Measurements from ENCODE around the gene ELMO2. TPM values are rescaled to one million over a fixed set of nuclear protein-coding genes. Genes with fewer than 3 reads are reported as not detected.

Gene ELMO2
- total RNA-seq, 2 experiments from 2014 or later = 85.6 to 97.6 TPM

DNA sequence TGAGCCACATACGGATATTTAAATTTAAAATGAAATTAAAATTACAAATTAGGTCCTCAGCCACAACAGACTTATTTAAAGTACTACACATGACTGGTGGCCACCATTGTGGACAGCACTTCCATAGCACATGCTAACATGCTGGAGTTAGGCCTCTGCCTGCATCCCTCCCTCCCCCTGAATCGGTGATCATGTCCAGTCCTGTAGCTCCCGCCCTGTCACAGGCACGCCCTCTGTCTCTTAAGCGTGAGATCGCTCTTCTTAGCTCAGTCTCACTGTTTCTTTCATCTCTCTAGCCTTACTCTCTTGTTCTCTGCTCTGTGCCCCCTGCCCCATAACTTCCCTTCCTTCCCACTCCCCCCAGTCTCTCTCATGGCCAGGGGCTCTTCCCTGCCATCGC is 28.9 kb downstream of the ELMO2 start:
- Mint-ChIP-seq H3K4me1 (no peaks in the 10 kb centered on the region), H3K36me3 (ENCODE audit: low read depth) (peaks cover 82% of the 10 kb centered on the region), H3K9me3 (no peaks in the 10 kb centered on the region), H3K27ac (no peak overlapping the region), H3K4me3 (no peak overlapping the region), H3K27me3 (no peaks in the 10 kb centered on the region)
- POLR2A ChIA-PET = interaction anchor here (1.5 kb wide), 1 partner anchor 23 kb away, joined by 6 read pairs; no protein-coding TSS in a partner anchor
- DNase-seq = no peak
- CTCF ChIA-PET = no interaction called here

DNA sequence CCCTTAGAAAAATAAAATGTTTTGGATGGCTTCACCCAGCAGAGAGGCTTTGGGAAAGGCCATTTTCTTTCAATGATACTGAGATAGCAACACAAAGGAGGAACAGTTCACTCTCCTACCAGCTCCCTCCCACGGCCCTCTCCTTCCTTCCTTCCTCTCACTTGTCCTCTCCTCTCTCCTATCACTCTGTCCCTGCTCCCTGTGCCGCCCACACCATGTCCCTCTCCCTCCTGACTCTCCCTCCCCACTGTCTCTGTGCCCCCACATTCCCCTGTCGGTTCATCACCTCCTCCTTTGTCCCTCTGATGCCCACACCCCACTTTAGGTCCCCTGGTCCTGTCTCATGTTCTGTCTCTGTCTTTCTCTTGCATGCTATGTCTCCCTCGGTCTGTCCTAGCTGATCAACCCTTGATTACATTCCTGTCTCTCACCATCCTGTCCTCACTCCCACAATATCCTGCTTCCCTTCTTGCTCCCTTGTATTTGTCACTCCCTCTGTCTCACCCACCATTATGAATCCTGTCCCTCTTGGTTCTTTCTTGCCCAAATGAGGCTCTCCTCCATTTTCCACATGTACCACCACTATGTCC is 30.1 kb downstream of the ELMO2 start:
- Mint-ChIP-seq H3K4me1 (no peaks in the 10 kb centered on the region), H3K27ac (peak overlapping the region; percentile 7), H3K9me3 (no peaks in the 10 kb centered on the region), H3K27me3 (no peaks in the 10 kb centered on the region), H3K36me3 (ENCODE audit: low read depth) (peaks cover 82% of the 10 kb centered on the region), H3K4me3 (no peak overlapping the region)
- POLR2A ChIA-PET = interaction anchor here (1.5 kb wide), 1 partner anchor 24 kb away, joined by 6 read pairs; no protein-coding TSS in a partner anchor
- CTCF ChIA-PET = no interaction called here
- DNase-seq = no peak

DNA sequence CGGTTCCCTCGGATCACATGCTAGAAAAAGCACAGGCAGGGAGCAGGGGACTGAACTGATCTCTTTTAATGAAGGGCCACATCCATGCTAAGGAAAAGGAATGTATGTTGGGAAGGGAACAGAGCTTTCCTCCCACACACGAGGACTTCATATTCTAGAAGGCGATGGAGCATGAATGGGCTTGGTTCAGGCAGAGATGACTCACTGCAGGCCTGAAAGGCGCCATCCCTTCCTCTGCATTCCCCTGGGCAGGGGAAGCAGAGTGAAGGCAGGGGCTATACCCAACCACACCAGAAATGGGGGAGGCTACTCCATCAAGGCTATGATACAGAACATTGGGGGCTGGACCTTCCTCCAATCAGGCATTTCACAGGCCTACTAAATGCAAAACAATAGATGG is 30.6 kb downstream of the ELMO2 start:
- Mint-ChIP-seq H3K27ac (peak overlapping the region; percentile 14), H3K9me3 (no peaks in the 10 kb centered on the region), H3K36me3 (ENCODE audit: low read depth) (peaks cover 82% of the 10 kb centered on the region), H3K4me1 (no peaks in the 10 kb centered on the region), H3K27me3 (no peaks in the 10 kb centered on the region), H3K4me3 (no peak overlapping the region)
- ChIA-PET POLR2A (no interaction called here), CTCF (no interaction called here)
- no peak for DNase-seq

DNA sequence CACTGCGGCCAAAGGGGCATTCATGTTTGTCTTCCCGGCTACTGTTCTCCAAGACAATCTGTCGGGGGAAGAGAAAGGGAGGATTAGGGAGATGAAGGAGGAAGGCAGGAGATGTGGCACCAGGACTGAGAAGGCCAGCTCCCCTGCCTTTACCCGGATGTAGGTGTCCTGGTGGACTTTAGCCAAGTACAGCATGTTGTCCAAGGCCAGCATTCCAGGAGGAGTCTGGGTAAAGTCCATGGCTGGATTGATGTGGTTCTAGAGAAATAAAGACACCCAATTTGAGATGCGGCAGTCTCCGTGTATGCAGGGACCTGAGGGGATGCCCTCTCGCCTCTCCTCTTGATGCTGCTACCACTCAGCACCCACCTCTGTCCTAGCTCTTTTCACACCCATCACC is 32.0 kb downstream of the ELMO2 start:
- Mint-ChIP-seq H3K27ac (no peak overlapping the region), H3K4me3 (no peak overlapping the region), H3K36me3 (ENCODE audit: low read depth) (peaks cover 82% of the 10 kb centered on the region), H3K27me3 (no peaks in the 10 kb centered on the region), H3K4me1 (peaks cover 3% of the 10 kb centered on the region), H3K9me3 (no peaks in the 10 kb centered on the region)
- no peak for DNase-seq
- CTCF ChIA-PET = interaction anchor here (1.3 kb wide), 1 partner anchor 10 kb away, joined by 5 read pairs; no protein-coding TSS in a partner anchor
- POLR2A ChIA-PET = interaction anchor here (0.6 to 1.9 kb wide), 3 partner anchors 11 to 28 kb away, joined by 3 to 5 read pairs (median 4); no protein-coding TSS in a partner anchor

DNA sequence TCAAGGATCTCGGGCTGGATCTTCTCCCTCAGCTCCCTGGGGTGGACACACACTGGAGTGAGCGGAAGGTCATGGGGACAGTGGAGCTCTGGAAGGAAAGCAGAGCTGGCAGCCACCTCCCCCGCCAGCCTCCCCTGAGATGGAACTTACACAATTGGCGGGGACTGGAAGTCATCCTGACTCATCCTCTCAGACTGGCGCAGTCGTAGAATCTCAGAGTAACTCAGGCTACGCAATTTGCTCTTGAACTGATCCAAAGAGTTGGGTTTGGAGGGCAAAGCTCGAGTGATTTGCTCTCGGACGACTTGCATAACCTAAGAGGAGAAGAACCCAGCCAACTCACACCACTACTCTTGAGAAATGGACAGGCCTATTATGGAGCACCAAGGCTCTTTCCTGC is 34.8 kb downstream of the ELMO2 start:
- DNase-seq = no peak
- Mint-ChIP-seq H3K27ac (no peak overlapping the region), H3K4me1 (peaks cover 14% of the 10 kb centered on the region), H3K4me3 (no peak overlapping the region), H3K9me3 (no peaks in the 10 kb centered on the region), H3K27me3 (no peaks in the 10 kb centered on the region), H3K36me3 (ENCODE audit: low read depth) (peaks cover 91% of the 10 kb centered on the region)
- ChIA-PET POLR2A (no interaction called here), CTCF (no interaction called here)

DNA sequence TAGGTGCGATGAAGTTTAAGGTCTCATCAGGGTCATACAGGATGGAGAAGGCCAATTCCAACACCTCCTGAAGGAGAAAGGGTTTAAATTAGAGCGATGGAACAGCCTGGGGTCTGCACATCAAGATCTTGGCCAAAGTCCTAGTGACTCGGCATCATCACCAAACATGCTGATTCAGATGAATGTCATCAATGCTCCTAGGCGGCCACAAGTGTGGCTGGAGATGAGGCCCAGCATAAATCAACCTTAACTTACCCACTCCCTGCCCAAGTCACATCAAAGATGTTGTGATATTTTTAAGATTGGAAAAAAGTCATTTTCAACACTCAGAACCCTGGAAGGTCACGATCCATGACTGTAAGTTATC is 37.5 kb downstream of the ELMO2 start:
- H3K9me3 Mint-ChIP-seq = no peaks in the 10 kb centered on the region
- POLR2A ChIA-PET = no interaction called here
- peaks cover 89% of the 10 kb centered on the region for H3K36me3 Mint-ChIP-seq (ENCODE audit: low read depth)
- H3K4me1 Mint-ChIP-seq = peaks cover 37% of the 10 kb centered on the region
- no peak overlapping the region for H3K4me3 Mint-ChIP-seq
- no peaks in the 10 kb centered on the region for H3K27me3 Mint-ChIP-seq
- CTCF ChIA-PET = no interaction called here
- DNase-seq = no peak
- peak overlapping the region; percentile 54 for H3K27ac Mint-ChIP-seq

DNA sequence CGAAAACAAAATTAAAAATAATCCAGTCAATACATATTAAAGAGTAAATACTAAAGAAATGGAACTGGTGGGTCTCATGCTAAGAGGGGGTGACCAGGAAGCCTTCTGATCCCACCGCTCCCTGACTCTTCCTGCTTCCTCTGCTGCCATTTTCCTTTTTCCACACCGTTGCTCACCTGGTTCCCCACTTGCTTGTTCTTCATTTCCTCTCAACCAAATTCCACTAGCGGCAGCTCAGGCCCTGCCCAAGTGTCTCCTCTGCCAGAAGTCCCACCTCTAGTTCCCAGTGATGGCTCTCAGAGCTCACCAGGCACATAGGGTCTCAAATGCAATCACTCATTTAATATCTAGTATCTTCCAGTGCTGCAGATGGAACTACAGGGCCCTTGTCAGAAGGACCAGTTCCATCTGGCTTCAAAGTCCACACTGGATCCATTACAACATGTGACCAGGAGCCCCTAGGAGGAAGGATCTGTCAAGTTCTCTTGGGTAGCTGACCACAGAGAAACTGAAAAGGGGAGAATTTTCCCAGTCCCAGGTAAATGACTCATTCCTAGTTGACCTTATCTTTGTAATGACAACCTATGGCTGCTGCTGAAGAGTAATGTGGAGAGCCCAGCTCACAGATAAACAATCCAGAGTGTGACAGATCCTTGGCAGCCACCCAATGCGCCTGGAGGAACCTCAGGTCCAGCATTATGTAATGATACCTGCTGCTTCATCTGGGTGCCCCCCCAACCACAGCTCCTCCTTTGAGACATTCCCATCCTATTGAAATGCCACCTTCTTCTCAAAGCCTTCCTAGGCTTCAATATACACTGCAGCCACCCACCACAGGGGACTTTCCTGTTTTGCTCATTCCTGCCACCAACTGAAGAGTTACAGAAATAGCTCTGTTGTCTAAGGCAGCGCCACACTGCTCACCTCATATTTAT is 38.2 kb downstream of the ELMO2 start:
- Mint-ChIP-seq H3K27me3 (no peaks in the 10 kb centered on the region), H3K36me3 (ENCODE audit: low read depth) (peaks cover 91% of the 10 kb centered on the region), H3K4me1 (peaks cover 44% of the 10 kb centered on the region), H3K27ac (peak overlapping the region; percentile 54), H3K9me3 (no peaks in the 10 kb centered on the region), H3K4me3 (no peak overlapping the region)
- DNase-seq = no peak
- ChIA-PET POLR2A (no interaction called here), CTCF (no interaction called here)

DNA sequence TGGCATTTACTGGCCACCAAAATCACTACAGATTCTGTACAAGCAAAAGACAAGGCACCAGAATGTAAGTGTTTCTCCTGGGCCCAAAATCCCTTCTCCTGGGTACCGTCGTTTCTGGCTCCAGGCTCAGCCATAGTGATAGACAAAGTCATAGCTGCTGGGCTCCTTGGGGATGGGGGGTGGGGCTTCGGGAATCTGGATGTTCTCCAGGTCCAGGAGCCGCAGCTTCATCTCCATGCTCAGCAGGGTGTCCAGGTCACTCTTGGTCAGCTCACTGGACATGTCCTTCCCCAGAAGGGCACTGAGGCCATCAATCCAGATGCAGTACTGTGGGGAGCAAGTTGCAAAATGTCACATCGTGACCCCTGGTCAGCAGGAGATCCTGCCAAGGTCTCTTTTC is 39.2 kb downstream of the ELMO2 start:
- POLR2A ChIA-PET = no interaction called here
- no peak for DNase-seq
- no peak overlapping the region for H3K27ac Mint-ChIP-seq
- H3K9me3 Mint-ChIP-seq = no peaks in the 10 kb centered on the region
- CTCF ChIA-PET = no interaction called here
- no peaks in the 10 kb centered on the region for H3K27me3 Mint-ChIP-seq
- H3K36me3 Mint-ChIP-seq (ENCODE audit: low read depth) = peaks cover 90% of the 10 kb centered on the region
- H3K4me1 Mint-ChIP-seq = peaks cover 54% of the 10 kb centered on the region
- H3K4me3 Mint-ChIP-seq = no peak overlapping the region

DNA sequence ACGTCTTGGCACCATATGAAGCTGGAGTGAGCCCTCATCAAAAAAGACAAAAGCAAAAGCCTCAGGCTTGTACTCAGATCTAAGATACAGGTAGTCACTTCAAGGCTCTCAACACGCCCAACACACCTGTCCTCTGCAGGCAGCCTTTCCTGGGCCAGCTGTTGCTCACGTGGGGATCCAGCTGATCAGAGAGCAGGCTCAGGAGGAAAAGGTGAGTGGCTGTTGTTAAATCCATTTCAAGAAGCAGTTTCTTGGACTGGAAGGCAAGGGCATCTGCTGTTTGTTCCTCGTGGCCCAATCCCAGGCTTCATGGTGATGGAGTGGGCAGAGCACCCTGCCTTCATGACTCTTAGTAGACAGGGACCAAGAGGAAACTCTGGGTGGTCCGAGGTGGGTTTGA is 39.6 kb downstream of the ELMO2 start:
- Mint-ChIP-seq H3K4me3 (no peak overlapping the region), H3K27ac (peak overlapping the region; percentile 85), H3K4me1 (peaks cover 58% of the 10 kb centered on the region), H3K36me3 (ENCODE audit: low read depth) (peaks cover 87% of the 10 kb centered on the region), H3K27me3 (no peaks in the 10 kb centered on the region), H3K9me3 (no peaks in the 10 kb centered on the region)
- ChIA-PET CTCF (no interaction called here), POLR2A (no interaction called here)
- DNase-seq = no peak

DNA sequence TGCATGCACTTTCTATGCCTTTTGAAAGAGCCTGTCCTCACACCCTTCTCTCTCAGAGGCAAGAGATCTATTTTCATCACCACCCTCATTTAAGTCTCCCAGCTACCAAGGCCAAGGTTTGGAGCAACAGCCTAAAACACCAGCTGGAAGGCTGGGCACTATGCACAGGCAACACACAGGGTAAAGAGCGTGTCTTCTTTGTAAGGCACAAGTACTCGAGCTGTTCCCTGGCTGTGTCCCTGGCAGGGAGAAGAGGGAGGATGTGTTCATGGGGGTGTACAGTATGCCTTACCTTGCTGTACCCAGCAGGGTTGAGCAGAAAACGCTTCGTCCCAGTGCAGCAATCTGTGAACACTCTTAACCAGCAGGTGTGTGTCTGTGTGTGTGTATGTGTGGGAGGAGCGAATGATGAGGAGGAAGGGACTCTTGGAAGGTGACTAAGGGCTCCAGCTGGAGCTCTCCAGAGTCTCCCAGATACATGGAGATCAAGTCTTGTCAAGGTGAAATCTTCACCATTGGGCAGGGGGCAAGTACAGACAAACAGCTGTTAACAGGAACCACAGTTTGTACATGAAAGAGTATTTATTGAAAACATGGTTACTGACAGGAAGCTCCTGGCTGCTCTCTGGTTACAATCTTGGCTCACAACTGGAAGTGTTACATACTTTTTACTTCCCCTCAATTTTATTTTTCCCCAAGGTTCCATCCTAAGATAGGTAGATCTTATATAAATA is 40.8 kb downstream of the ELMO2 start:
- no peaks in the 10 kb centered on the region for H3K27me3 Mint-ChIP-seq
- ChIA-PET CTCF (interaction anchor here (1.1 to 1.5 kb wide), 2 partner anchors 8 to 37 kb away, joined by 3 to 5 read pairs; no protein-coding TSS in a partner anchor), POLR2A (interaction anchor here (0.6 to 3.5 kb wide), 5 partner anchors 16 to 323 kb away, joined by 3 to 13 read pairs (median 6); partner anchors contain the start of gene TP53RK)
- peak overlapping the region; percentile 85 for H3K27ac Mint-ChIP-seq
- H3K9me3 Mint-ChIP-seq = no peaks in the 10 kb centered on the region
- DNase-seq = no peak
- H3K4me3 Mint-ChIP-seq = peak overlapping the region; percentile 19
- H3K4me1 Mint-ChIP-seq = peaks cover 69% of the 10 kb centered on the region
- peaks cover 85% of the 10 kb centered on the region for H3K36me3 Mint-ChIP-seq (ENCODE audit: low read depth)

DNA sequence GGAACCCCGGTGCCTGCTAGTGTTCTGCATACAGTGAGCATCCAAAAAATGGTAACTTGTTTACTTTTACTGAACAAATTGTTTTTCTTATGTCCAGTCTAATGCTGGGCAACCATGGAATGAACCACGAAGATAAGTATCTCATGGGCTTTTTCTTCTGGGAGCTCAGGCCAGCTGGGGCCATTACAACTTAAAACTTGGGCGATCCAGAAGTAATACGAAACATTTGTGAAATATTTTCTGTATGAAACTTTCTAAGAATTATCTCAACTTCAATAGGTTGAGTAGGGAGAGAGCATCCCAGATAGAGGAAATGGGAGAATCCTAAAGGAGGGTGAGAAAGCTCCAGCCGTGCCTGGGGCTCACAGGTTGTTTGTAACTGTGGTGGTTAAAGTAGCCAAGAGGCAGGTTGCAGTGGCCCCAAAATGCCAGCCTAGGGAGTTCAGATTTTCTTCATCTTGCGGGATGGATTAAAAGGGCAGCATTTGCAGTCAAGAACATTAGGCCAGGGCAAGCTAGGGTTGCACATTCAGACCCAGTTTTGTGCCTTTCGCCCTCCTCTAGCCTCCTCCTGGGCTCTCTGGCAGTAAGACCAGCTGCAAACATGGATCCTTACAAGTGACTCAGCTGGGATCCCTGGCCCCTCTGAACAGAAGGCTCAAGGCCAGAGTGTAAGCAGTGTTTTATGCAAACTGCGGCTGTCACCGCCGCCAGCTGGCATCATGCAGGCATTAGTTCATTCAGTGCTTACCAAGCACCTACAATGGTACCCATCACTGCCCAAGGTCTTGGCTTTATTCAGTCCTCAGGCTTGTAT is 41.5 kb downstream of the ELMO2 start:
- Mint-ChIP-seq H3K4me3 (peak overlapping the region; percentile 93), H3K27me3 (no peaks in the 10 kb centered on the region), H3K27ac (peak overlapping the region; percentile 85), H3K36me3 (ENCODE audit: low read depth) (peaks cover 80% of the 10 kb centered on the region), H3K4me1 (peaks cover 72% of the 10 kb centered on the region), H3K9me3 (no peaks in the 10 kb centered on the region)
- POLR2A ChIA-PET = interaction anchor here (0.6 to 3.5 kb wide), 17 partner anchors 11 to 991 kb away, joined by 3 to 13 read pairs (median 4); partner anchors contain the start of genes ACOT8, PCIF1, TP53RK and ZMYND8
- CTCF ChIA-PET = interaction anchor here (1.0 to 1.9 kb wide), 6 partner anchors 9 to 47 kb away, joined by 3 to 9 read pairs (median 6); partner anchors contain the start of gene ELMO2
- no peak for DNase-seq
